ENCODE results near the gene GABRG2. TPM values are rescaled to one million over a fixed set of nuclear protein-coding genes. Genes with fewer than 3 reads are reported as not detected.

GABRG2 gene
- not detected for total RNA-seq
- long read RNA-seq = 0 reads

DNA sequence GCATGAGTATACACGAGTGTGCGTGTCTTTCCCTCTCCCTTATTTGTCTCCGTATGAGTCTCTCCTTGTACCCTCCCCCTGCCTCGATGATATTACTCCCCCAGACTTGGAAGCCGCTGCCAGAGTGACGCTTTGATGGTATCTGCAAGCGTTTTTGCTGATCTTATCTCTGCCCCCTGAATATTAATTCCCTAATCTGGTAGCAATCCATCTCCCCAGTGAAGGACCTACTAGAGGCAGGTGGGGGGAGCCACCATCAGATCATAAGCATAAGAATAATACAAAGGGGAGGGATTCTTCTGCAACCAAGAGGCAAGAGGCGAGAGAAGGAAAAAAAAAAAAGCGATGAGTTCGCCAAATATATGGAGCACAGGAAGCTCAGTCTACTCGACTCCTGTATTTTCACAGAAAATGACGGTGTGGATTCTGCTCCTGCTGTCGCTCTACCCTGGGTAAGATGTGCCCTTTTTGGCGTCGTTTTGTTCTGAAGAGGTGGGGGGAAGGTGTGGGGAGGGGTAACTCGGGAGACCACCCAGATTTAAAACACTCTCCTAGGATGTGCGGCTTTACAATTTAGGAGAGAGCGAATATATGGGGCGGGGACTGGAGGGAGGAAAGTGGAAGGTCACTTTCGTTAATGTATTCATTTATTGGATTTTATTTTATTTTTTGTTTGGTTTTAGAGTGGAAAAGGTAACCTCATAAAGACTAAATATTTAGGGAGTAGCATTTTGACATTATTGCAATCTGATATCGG is at the start of gene GABRG2:
TSS of gene GABRG2 (plus strand) at position 119 of the 757 bp plus-strand sequence. CDS start at position 346, 227 bp downstream.
- DNase-seq (no peak), ATAC-seq (no peak)
- TF ChIP-seq CTCF (IDR thresholded peaks at IDR 0.05) = no peak
- Histone ChIP-seq H3K27me3 (ENCODE audit: low read depth) (peaks cover 7% of the 10 kb centered on the region), H3K9me3 (no peaks in the 10 kb centered on the region), H3K4me3 (no peak within 1 kb of the TSS), H3K36me3 (no peaks in the 10 kb centered on the region), H3K27ac (no peak within 1 kb of the TSS), H3K4me1 (no peaks in the 10 kb centered on the region)
- intact Hi-C loops (cut with DNase I) = no loop called here

GRCh38 chr5:162025312-162025711 is 42.3 kb upstream of the GABRG2 start:
- no peak for TF ChIP-seq CTCF (IDR thresholded peaks at IDR 0.05)
- Histone ChIP-seq H3K9me3 (no peaks in the 10 kb centered on the region), H3K27ac (no peak overlapping the region), H3K4me3 (no peak overlapping the region), H3K36me3 (no peaks in the 10 kb centered on the region), H3K27me3 (ENCODE audit: low read depth) (no peaks in the 10 kb centered on the region), H3K4me1 (no peaks in the 10 kb centered on the region)
- ATAC-seq (no peak), DNase-seq (no peak)
- intact Hi-C loops (cut with DNase I) = no loop called here

DNA sequence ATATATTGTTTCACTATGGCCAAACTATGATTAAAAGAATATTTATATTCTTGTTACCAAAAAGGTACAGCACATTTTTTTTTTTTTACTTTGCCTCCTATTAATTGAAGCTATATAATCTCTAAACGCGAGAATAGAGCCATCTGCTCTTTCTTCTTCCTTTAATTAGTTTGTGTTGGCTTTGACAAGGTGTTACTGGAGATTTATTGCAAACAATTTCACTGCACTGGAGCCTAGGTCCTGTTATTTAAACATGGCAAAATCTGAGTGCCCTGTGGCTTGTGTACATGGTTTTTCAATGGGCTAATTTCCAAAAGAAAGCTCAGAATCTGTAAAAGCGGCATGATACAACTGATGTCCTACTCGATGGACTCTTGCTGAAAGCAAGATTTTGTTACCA is 40.8 kb upstream of the GABRG2 start:
- no peaks in the 10 kb centered on the region for H3K4me1 ChIP-seq
- H3K36me3 ChIP-seq = no peaks in the 10 kb centered on the region
- no peak for TF ChIP-seq CTCF (IDR thresholded peaks at IDR 0.05)
- intact Hi-C loops (cut with DNase I) = no loop called here
- no peak for DNase-seq
- H3K9me3 ChIP-seq = no peaks in the 10 kb centered on the region
- no peak for ATAC-seq
- no peaks in the 10 kb centered on the region for H3K27me3 ChIP-seq (ENCODE audit: low read depth)
- no peak overlapping the region for H3K4me3 ChIP-seq
- no peak overlapping the region for H3K27ac ChIP-seq

DNA sequence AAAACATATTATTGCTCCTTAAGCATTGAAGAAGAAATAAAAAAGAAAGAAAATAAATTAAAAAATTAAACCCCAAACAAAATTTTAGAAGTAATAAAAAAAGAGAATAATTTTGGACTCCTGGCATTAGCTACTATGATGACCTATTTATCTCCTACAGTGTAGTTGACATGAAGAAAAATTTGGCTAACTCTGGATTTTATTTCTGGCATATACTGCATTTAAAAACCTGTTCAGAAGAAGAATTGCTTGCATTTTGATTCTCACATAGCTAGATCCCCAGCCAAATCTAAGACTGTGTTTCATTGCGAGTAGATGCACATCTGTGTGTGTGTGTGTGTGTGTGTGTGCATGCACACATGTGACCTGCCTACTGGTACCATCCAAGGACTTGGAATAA is 30.1 kb upstream of the GABRG2 start:
- ATAC-seq (no peak), DNase-seq (no peak)
- no peak for TF ChIP-seq CTCF (IDR thresholded peaks at IDR 0.05)
- no peaks in the 10 kb centered on the region for H3K36me3 ChIP-seq
- H3K4me1 ChIP-seq = no peaks in the 10 kb centered on the region
- no peak overlapping the region for H3K27ac ChIP-seq
- intact Hi-C loops (cut with DNase I) = no loop called here
- no peaks in the 10 kb centered on the region for H3K9me3 ChIP-seq
- H3K27me3 ChIP-seq (ENCODE audit: low read depth) = no peaks in the 10 kb centered on the region
- H3K4me3 ChIP-seq = no peak overlapping the region

GRCh38 chr5:162047279-162047678 is 20.3 kb upstream of the GABRG2 start:
- DNase-seq (no peak), ATAC-seq (no peak)
- TF ChIP-seq CTCF (IDR thresholded peaks at IDR 0.05) = no peak
- Histone ChIP-seq H3K27ac (no peak overlapping the region), H3K27me3 (ENCODE audit: low read depth) (no peaks in the 10 kb centered on the region), H3K4me3 (no peak overlapping the region), H3K9me3 (no peaks in the 10 kb centered on the region), H3K36me3 (no peaks in the 10 kb centered on the region), H3K4me1 (no peaks in the 10 kb centered on the region)
- intact Hi-C loops (cut with DNase I) = no loop called here

Data from lower lobe of right lung (tissue), 2 donors.